Nucleus accumbens (tissue), 56 donors: ENCODE measurements around the gene UACA.

Source experiments
- DNase-seq, 56 donors: peaks; one replicate each; lab custom pipeline; 2025; lab: John Stamatoyannopoulos, UW

Gene UACA

DNA sequence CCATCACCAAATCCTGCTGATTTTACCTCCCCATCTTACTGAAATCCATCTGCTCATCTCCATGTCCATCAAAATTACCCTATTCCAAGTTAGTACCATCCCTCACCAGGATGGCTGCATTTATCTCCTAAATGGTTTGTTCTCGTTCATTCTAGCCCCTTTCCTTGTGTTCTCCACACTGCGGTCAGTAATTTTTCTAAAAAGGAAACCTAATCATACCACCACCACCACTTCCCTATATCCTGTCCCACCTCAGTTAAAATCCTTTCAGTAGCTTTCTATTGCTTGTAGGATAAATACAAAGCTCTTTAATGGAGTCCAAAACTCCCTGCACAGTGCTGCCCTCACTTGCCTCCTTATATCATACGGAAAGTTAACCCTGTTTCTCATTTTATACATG, 51.1 kb downstream of the UACA start:
- DNase-seq, result no peak

DNA sequence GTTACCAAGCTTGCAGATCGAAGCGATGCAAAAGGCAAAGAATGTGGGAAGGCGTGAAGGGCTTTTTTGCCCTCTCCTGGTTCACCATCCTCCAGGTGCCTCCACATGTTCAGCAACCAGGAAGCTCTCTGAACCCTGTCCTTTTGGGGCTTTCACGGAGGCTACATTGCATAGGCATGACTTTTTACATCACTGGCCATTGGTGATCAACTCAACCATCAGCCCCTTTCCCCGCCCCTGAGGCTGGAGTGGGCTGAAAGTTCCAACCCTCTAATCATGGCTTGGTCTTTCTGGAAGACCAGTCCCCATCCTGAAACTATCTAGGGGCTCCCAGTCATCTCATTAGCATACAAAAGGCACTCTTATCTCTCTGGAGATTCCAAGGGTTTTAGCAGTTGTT, 52.6 kb downstream of the UACA start:
- DNase-seq, result no peak

GRCh38 chr15:70708839-70709238, 54.5 kb downstream of the UACA start:
- DNase-seq, result no peak

DNA sequence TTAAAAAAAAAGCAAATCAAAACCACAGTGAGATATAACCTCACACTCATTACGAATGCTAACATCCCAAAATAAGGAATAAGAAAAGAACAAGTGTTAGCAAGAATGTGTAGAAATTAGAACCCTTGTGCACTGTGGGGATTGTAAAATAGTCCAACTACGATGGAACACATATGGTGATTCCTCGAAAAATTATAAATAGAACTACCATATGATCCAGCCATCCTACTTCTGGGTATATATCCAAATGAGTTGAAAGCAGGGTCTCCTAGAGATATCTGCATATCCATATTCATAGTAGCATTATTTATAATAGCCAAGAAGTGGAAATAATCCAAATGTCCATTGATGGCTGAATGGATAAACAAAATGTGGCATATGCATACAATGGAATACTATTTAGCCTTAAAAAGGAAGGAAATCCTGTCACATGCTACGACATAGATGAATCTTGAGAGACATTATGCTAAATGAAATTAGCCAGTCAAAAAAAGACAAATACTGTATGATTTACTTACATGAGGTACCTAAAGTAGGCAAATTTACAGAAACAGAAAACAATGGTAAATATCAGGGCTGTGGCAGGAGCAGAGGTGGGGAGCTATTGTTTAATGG, 55.6 kb downstream of the UACA start:
- no peak for DNase-seq

DNA sequence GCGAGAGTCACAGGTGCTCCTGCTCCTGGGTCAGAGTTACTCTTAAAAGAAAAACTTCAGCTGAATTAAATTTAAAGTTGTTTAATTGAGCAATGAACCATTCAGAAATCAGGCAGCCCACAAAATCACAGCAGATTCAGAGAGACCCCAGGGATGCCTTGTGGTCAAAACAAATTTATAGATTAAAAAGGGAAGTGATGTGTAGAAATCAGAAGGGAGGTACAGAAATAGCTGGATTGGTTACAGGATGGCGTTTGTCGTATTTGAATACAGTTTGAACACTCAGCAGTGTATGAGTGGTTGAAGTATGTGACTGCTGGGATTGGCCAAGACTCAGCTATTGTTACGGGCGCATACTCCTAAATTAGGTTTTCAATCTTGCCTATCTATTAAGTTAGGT, 58.6 kb downstream of the UACA start:
- no peak for DNase-seq

DNA sequence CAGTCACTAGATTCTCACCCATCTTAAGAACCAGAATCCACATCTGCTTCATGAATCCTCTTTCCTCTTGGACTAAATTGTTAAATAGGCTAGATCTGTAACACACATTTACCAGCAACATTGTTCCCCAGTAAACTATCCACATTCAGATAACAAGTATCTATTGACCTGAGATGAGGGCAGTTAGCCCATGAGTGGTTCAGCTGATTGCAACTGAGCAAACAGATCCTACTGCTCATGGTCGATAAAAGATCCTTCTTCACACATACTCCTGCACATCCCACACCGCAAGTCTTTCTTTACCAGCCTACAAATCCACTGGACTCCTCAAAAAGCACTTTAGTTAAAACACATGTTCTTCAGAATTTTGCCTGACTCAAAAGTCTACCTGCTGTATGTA, 59.2 kb downstream of the UACA start:
- no peak for DNase-seq

DNA sequence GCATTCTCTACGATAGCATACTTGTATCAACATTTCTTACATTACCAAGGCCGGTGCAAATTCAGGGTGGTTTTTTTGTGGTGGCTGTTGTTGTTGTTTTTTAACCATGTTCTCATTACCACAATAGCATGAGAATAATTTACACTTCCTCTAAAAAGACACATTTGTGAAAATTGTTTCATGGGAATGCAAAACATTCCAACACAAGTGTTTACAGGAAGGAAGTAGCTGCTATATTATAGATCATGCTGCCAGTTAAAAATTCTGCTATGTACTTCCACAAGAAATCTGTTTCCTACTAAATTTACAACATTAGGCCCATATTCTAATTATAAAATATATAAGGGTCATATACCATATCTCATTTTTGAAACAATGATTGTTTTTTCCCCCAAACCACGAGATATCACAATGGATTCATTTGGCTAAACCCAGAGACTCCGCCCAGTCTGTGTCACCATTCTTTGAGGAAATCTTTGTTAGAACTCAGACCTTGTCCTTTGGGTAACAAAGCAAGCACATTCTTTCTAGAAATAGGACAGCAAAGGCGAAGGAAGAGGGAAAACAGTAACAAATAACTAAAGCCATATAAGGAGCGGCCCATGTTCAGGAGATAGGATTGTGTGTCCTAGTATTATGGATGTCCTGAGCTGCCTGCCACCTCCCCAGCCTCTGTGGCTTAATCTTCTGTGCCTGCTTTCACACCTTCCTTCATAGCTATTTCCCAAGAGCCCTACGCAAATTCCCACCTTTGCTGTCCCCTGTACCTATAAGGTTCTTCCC, 60.1 kb downstream of the UACA start:
- no peak for DNase-seq

DNA sequence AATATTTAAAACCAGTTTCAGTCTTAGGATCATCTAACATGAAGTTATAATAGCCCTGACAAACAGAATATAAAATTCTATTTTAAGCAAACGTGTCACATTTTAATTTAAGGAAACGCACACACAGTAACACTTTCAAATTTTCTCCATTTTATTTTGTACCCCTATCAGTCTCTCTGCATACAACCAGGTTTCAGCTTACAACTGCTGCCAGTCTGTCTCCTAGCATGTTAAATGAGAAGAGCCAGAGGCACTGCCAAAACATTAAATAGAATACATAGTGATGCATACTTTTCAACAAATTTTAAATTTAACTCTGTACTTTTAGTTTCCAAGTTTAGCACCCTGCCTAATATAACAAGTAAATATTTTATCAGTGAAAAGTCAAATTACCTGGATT, 60.8 kb downstream of the UACA start:
- no peak for DNase-seq

- peak in 3 of 56 donors; percentile 0 to 2 (median 1) for DNase-seq
Measured at GRCh38 chr15:70701891-70702568, 61.3 kb downstream of the UACA start.

GRCh38 chr15:70701171-70701570, 62.2 kb downstream of the UACA start:
- no peak for DNase-seq

GRCh38 chr15:70699890-70700289, 63.5 kb downstream of the UACA start:
- DNase-seq, result no peak

DNA sequence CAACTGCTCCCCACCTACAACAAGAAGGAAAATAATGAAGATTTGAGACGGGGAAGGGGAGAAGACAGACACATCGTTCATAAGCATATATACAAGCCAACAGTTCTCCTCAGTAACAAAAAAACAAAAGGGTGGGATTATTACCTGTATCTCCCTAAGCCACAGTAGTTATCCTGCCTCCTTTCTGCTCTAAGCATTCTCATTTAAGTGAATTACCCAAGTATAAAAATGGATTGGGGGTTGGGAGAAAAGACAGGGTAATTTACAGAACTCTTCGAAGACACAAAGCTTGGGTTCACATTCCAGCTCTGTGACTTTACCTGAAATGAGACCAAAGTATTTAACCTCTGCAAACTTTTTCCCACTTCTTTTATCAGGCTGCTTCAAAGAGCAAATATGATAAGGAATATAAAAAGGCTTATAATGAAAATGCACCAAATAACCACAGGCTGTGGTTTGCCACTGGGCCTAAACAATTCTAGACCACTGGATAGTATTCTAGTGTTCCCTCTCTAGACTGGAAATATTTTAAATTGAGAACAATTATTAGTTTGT, 64.4 kb downstream of the UACA start:
- DNase-seq, result no peak

GRCh38 chr15:70698426-70698825, 64.9 kb downstream of the UACA start:
- no peak for DNase-seq

GRCh38 chr15:70690491-70691276, 72.7 kb downstream of the UACA start:
- no peak for DNase-seq

- no peak for DNase-seq
Measured at GRCh38 chr15:70690021-70690420, 73.3 kb downstream of the UACA start.

DNA sequence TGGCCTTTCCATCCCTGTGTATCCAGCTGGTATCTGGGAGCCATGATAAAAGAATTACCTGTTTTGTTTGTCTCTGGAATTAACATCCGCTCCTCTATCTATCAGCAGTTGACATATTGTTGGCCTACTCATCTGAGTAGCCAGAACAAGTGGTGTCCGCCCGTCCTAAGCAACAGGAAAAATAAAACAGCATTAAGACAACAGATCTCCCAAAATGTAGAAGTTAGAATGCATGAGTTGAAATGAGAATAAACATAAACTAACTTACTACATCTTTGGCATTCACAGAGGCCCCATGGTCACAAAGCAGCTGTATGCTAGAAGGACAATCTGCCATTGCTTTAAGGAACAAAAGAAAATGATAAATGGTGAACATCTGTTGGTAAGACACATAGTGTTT, 75.9 kb downstream of the UACA start:
- DNase-seq, result no peak

DNA sequence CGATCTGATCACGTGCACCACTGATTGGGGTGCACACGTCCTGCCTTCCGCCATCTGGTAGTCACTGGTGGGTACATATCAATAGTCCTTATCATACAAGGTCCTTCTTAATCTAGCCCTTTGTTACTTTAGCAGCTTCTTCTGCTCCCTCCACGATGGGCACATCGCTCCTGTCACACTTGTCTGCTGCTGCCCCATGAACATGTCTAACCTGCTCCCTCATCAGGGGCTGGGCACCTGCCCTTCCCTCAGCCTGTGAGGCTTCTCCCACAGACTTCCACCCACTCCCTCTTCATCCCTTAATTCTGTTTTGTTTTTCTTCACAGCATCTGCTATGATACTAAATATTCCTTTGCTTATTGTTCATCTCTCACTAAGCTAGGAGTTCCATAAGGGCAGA, 82.5 kb downstream of the UACA start:
- no peak for DNase-seq

GRCh38 chr15:70679919-70680231, 83.5 kb downstream of the UACA start:
- DNase-seq, result no peak

GRCh38 chr15:70672081-70672480, 91.3 kb downstream of the UACA start:
- DNase-seq, result no peak

DNA sequence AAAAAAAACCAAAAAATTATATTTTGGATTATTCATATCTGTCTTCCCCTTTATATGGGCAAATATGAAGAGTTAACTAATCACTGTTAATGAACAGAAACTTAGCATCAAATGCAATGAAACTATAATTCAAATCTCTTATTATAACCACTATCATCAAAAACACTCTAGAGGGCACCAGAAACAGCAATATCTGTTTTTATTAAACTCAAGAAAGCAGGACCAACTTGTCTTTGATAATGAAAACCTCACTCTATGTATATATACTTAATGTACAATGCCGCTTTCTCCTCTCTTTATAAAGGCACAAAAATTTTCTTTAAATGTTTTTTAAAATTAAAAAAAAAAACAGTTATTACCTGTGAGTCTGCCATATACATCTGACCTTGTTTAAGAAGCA, 92.7 kb downstream of the UACA start:
- DNase-seq, result no peak
